Esophagus squamous epithelium (tissue), 5 donors: ENCODE data around the gene KCTD11. TPM values are rescaled to one million over a fixed set of nuclear protein-coding genes. Genes with fewer than 3 reads are reported as not detected.

ENCODE experiments used
- DNase-seq: peaks from one replicate; lab custom pipeline; 2025; lab: John Stamatoyannopoulos, UW
- H3K27ac ChIP-seq, 4 donors: fragments of 200-600 bp; sonication (generic); one replicate each; pipeline ENCODE4 v1.5.1; 2016 to 2019; ENCODE audit warnings: mild to moderate bottlenecking in 1 of 4
- H3K27me3 ChIP-seq, 4 donors: fragments of 200-600 bp; sonication (generic); 1 replicate in 3 of 4; 2 replicates in 1 of 4; pipeline versions ENCODE4 v1.5.1 to v1.6.0; 2017 to 2021; ENCODE audit warnings: antibody characterized with exemption in 1 of 4
- H3K36me3 ChIP-seq, 3 donors: fragments of 200-600 bp; sonication (generic); one replicate each; pipeline ENCODE4 v1.5.1; 2016 to 2019
- H3K4me1 ChIP-seq, 3 donors: fragments of 200-600 bp; sonication (generic); one replicate each; pipeline ENCODE4 v1.5.1; 2017 to 2019
- H3K4me3 ChIP-seq, 4 donors: fragments of 200-600 bp; sonication (generic); 1 replicate in 3 of 4; 2 replicates in 1 of 4; pipeline ENCODE4 v1.5.1; 2016 to 2019; ENCODE audit warnings: mild to moderate bottlenecking in 2 of 4, moderate library complexity in 1 of 4
- H3K9me3 ChIP-seq, 3 donors: fragments of 200-600 bp; sonication (generic); one replicate each; pipeline ENCODE4 v1.5.1; 2016 to 2019
- POLR2A ChIP-seq, 4 donors: fragments of 450-650 bp; IDR thresholded peaks; one replicate each; pipeline ENCODE4 v1.6.1; 2017; ENCODE audit warnings: antibody characterized with exemption in 4 of 4, mild to moderate bottlenecking in 4 of 4, moderate library complexity in 3 of 4
- WGBS, 2 donors: methylation state at CpG; one replicate each; pipeline ENCODE4 v1.1.5; 2018; 5-methylcytosine and 5-hydroxymethylcytosine counted together
- intact Hi-C: fragments of 100-400 bp; cut with DNase I; formaldehyde crosslinking; loops from one replicate; pipeline ENCODE4 v1.15.0; 2022
- total RNA-seq, 4 donors: library from RNA; depleted of rRNA; stranded (reverse); fragments of >200 nt; gene quantifications; one replicate each; pipeline ENCODE4 v1.1.0, GENCODE V29; 2016
- TF ChIP-seq, protein P1 (sequence below), 6 experiments: fragments of 450-650 bp in 4 of 6; fragments of 200-600 bp in 2 of 6; sonication (generic) in 2 of 6; IDR thresholded peaks; one replicate each; pipeline ENCODE4 v1.5.1; 2016 to 2019; ENCODE audit warnings: antibody characterized with exemption in 6 of 6, mild to moderate bottlenecking in 4 of 6, moderate library complexity in 4 of 6
- donor health status: DM: yes; HTN: yes; CAD: no.

KCTD11 gene
- total RNA-seq, 4 donors from 2014 or later: 12.6 to 26.6 (median 22.1) TPM

DNA sequence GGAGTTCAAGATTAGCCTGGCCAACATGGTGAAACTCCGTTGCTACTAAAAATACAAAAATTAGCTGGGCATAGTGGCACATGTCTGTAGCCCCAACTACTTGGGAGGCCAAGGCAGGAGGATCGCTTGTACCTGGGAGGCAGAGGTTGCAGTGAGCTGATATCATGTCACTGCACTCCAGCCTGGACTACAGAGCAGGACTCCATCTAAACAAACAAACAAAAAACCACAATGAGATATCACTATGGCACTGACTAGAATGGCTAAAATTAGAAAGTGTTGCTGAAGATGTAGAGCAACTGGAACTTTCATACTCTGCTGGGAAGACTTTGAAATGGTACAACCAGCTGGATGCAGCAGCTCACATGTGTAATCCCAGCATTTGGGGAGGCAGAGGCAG lies 22.4 kb downstream of the KCTD11 start:
- intact Hi-C loops: no loop called here
- no peaks in the 10 kb centered on the region for H3K4me1 ChIP-seq
- no peak for DNase-seq
- no peaks in the 10 kb centered on the region for H3K27me3 ChIP-seq
- H3K4me3 ChIP-seq: no peak overlapping the region
- no peaks in the 10 kb centered on the region for H3K36me3 ChIP-seq
- WGBS, 2 donors: 83 to 88% methylated on average over 2 of the region's 2 CpGs
- no peak overlapping the region for H3K27ac ChIP-seq
- peaks cover 0 to 5% (median 0%) of the 10 kb centered on the region in 3 donors for H3K9me3 ChIP-seq
- no peak for TF ChIP-seq POLR2A (IDR thresholded peaks at IDR 0.05)
- TF ChIP-seq, protein P1, sequence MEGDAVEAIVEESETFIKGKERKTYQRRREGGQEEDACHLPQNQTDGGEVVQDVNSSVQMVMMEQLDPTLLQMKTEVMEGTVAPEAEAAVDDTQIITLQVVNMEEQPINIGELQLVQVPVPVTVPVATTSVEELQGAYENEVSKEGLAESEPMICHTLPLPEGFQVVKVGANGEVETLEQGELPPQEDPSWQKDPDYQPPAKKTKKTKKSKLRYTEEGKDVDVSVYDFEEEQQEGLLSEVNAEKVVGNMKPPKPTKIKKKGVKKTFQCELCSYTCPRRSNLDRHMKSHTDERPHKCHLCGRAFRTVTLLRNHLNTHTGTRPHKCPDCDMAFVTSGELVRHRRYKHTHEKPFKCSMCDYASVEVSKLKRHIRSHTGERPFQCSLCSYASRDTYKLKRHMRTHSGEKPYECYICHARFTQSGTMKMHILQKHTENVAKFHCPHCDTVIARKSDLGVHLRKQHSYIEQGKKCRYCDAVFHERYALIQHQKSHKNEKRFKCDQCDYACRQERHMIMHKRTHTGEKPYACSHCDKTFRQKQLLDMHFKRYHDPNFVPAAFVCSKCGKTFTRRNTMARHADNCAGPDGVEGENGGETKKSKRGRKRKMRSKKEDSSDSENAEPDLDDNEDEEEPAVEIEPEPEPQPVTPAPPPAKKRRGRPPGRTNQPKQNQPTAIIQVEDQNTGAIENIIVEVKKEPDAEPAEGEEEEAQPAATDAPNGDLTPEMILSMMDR (IDR thresholded peaks at IDR 0.05): no peak

DNA sequence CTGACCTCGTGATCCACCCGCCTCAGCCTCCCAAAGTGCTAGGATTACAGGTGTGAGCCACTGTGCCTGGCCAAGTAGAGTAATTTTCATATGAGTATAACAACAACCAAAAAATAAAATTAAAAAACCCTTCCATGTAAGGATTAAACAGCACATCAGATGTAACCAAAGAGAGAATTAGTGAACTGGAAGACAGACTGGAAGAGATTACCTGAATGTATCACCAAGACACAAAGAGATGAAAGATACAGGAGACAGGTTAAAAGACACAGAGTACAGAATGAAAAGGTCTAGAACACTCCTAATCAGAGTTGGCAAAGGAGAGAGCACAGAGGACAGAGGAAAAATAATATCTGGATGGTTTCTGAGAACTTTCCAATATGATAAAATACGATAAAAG lies 27.2 kb downstream of the KCTD11 start:
- no peak for TF ChIP-seq POLR2A (IDR thresholded peaks at IDR 0.05)
- TF ChIP-seq, protein P1 (IDR thresholded peaks at IDR 0.05): no peak

DNA sequence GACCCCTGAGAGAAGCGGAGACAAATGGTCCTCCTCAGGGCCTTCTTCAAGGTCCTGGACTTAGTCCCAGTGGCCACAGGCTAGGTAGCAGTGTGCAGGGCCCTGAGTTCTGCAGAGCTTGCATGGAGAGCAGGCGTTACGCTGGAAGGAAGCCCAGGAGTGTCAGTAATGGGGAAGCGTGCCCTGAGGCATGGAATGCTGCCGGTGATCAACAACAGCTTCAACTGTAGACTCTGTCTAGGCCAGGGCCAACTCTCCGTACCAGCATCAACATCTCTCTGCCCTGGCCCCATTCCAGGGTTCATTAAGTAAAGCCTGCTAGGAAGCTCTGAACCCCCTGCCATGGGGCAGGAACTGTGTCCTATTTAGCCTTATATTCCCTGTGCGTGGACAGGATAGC lies 28.4 kb downstream of the KCTD11 start:
- DNase-seq: no peak
- Histone ChIP-seq H3K36me3 (peaks cover 0 to 25% (median 0%) of the 10 kb centered on the region in 3 donors), H3K9me3 (peaks cover 0 to 5% (median 0%) of the 10 kb centered on the region in 3 donors), H3K27ac (peak overlapping the region; percentile 81 to 89 (median 85)), H3K4me3 (peak overlapping the region; percentile 49 to 73 (median 68)), H3K27me3 (peaks cover 0 to 5% (median 0%) of the 10 kb centered on the region in 4 donors), H3K4me1 (peaks cover 20 to 53% (median 31%) of the 10 kb centered on the region in 3 donors)
- intact Hi-C loops: no loop called here
- WGBS, 2 donors: 20% methylated on average over 2 of the region's 7 CpGs; no CpG with 5 or more reads in 1 of the 2 donors
- TF ChIP-seq, protein P1 (IDR thresholded peaks at IDR 0.05): no peak
- no peak for TF ChIP-seq POLR2A (IDR thresholded peaks at IDR 0.05)

More for the DNA sequence above, 27.2 kb downstream of the KCTD11 start:
- peaks cover 0 to 5% (median 0%) of the 10 kb centered on the region in 3 donors for H3K9me3 ChIP-seq
- 91 to 97% methylated on average over 3 of the region's 3 CpGs for WGBS, 2 donors
- H3K36me3 ChIP-seq: peaks cover 0 to 13% (median 0%) of the 10 kb centered on the region in 3 donors
- no peak overlapping the region for H3K27ac ChIP-seq
- H3K4me1 ChIP-seq: peaks cover 19 to 45% (median 30%) of the 10 kb centered on the region in 3 donors
- intact Hi-C loops: no loop called here
- DNase-seq: no peak
- H3K27me3 ChIP-seq: peaks cover 0 to 5% (median 0%) of the 10 kb centered on the region in 4 donors
- no peak overlapping the region for H3K4me3 ChIP-seq

DNA sequence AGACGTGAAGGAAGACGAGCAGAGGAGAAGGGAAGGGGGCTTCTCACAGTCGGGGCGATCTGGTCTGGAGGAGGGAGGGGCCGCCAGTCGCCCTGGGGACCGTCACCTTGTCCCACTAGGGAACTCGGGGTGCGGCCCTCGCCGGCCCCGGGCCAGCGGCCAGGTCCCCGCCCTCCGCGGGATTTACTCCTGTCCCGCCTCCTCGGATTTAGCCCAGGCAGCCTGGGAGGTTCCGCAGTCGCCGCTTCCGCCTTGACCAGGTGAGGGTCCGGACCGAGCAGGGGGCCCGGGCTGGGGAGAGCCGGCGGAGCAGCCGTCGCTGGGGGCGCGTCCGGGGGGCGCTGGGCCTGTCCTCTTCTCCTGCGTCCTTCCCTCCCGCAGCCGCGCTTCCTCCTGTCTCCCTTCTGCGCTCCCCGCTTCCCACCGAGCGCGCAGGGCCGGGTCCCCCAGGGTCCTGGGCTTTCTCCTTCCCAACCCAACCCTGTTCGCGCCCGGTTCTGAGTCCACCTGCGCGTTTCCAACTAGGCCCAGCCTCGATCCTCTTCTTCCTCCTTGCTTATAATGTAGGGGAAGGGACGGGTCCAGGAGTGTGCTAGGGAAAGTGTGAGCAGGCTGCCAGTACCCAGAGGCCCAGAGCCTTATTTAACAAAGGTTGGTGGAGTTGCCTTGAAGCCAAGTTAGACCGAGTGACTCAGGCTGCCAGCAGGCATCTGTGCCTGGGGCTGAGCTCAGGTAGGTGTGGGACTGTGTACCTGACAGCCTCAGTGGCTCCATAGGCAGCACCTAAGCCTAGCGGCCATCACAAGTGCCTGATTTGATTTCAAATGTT lies 29.1 kb downstream of the KCTD11 start, which contains the start of gene TNK1:
Gene TNK1, plus strand, starts transcription at position 235 of the 829 bp plus-strand sequence. CDS start 1,838 bp downstream, outside the sequence.
- TF ChIP-seq POLR2A (IDR thresholded peaks at IDR 0.05): peak in 2 of 4 donors; percentile 58 to 65
- TF ChIP-seq, protein P1 (IDR thresholded peaks at IDR 0.05): peak in 1 of 6 experiments; percentile 28
- WGBS, 2 donors: 3 to 5% methylated on average over 4 to 34 of the region's 52 CpGs
- peak within 1 kb of the TSS; percentile 49 to 73 (median 68) for H3K4me3 ChIP-seq
- peaks cover 20 to 53% (median 31%) of the 10 kb centered on the region in 3 donors for H3K4me1 ChIP-seq
- H3K27me3 ChIP-seq: peaks cover 0 to 5% (median 0%) of the 10 kb centered on the region in 4 donors
- intact Hi-C loops: no loop called here
- H3K36me3 ChIP-seq: peaks cover 0 to 33% (median 0%) of the 10 kb centered on the region in 3 donors
- peak within 1 kb of the TSS; percentile 81 to 89 (median 85) for H3K27ac ChIP-seq
- H3K9me3 ChIP-seq: peaks cover 0 to 5% (median 0%) of the 10 kb centered on the region in 3 donors
- DNase-seq: no peak

DNA sequence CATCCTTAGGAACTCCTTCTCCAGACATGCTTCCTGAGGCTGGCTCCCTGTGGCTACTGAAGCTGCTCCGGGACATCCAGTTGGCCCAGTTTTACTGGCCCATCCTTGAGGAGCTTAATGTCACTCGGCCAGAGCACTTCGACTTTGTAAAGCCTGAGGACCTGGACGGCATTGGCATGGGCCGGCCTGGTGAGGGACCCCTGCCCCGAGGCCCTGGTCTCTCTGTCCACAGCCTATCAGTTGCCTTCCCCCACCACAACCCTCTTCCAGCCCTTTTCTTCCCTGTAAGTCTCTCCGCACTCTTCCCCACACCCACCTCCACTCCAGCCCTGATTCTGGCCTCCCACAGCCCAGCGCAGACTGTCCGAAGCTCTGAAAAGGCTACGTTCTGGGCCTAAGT lies 30.9 kb downstream of the KCTD11 start:
- H3K36me3 ChIP-seq: peaks cover under 1 to 51% (median 4%) of the 10 kb centered on the region in 3 donors
- peaks cover 20 to 53% (median 31%) of the 10 kb centered on the region in 3 donors for H3K4me1 ChIP-seq
- no peak overlapping the region for H3K4me3 ChIP-seq
- no peak for DNase-seq
- TF ChIP-seq POLR2A (IDR thresholded peaks at IDR 0.05): no peak
- TF ChIP-seq, protein P1 (IDR thresholded peaks at IDR 0.05): no peak
- intact Hi-C loops: no loop called here
- peaks cover 0 to 5% (median 0%) of the 10 kb centered on the region in 4 donors for H3K27me3 ChIP-seq
- 84% methylated on average over 6 to 7 of the region's 10 CpGs for WGBS, 2 donors
- no peak overlapping the region for H3K27ac ChIP-seq
- peaks cover 0 to 5% (median 0%) of the 10 kb centered on the region in 3 donors for H3K9me3 ChIP-seq
